ENCODE measurements around the gene FAM24B. TPM values are rescaled to one million over a fixed set of nuclear protein-coding genes. Genes with fewer than 3 reads are reported as not detected.

The FAM24B gene
- total and polyA plus RNA-seq, 7 experiments from 2014 or later: 5.0 to 13.5 (median 10.4) TPM

DNA sequence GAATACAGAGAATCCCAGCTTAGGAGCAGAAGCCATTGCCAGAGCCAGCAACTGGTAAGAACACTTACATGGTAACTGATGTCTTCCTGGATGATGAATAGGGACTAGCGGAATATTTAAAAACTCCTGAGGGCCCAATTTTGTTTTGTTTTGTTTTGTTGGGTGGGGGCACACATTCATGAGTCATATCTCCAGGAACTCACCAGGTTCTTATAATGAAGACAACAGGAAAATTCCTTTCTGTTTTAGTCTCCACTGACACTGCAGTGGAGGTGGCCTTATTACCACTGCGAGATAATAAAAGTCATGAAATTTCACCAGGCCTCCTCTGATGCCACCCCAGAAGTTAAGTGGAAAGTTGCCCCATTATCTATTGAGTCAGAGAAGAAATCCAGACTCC lies 27.1 kb downstream of the FAM24B start:
- no peak overlapping the region for H3K4me3 Mint-ChIP-seq
- no peaks in the 10 kb centered on the region for H3K9me3 ChIP-seq (ENCODE audit: control insufficient read depth in 2 of 3, low read length in 3 of 3)
- peaks cover 18 to 82% (median 71%) of the 10 kb centered on the region in 5 donors for H3K36me3 Mint-ChIP-seq
- H3K4me3 ChIP-seq (ENCODE audit: low read length): no peak overlapping the region
- ChIA-PET POLR2A (no interaction called here), CTCF (no interaction called here)
- no peaks in the 10 kb centered on the region for H3K4me1 ChIP-seq (ENCODE audit: control insufficient read depth in 2 of 2, insufficient read depth in 2 of 2, low read length in 2 of 2)
- H3K36me3 ChIP-seq (ENCODE audit: control insufficient read depth in 2 of 3, insufficient read depth in 3 of 3, low read length in 3 of 3): peaks cover 3 to 54% (median 6%) of the 10 kb centered on the region in 3 experiments
- H3K4me1 Mint-ChIP-seq: peaks cover 0 to 47% (median 11%) of the 10 kb centered on the region in 7 donors
- intact Hi-C loops (cut with micrococcal nuclease): no loop called here
- DNase-seq: no peak
- no peak overlapping the region for H3K27ac Mint-ChIP-seq
- ATAC-seq: no peak
- peaks cover 0 to 7% (median 0%) of the 10 kb centered on the region in 11 donors for H3K9me3 Mint-ChIP-seq
- no peaks in the 10 kb centered on the region for H3K27me3 ChIP-seq (ENCODE audit: control insufficient read depth in 2 of 2, insufficient read depth in 2 of 2, low read length in 2 of 2)
- no peaks in the 10 kb centered on the region for H3K27me3 Mint-ChIP-seq
- no peak overlapping the region for H3K27ac ChIP-seq (ENCODE audit: low read depth, low read length)

DNA sequence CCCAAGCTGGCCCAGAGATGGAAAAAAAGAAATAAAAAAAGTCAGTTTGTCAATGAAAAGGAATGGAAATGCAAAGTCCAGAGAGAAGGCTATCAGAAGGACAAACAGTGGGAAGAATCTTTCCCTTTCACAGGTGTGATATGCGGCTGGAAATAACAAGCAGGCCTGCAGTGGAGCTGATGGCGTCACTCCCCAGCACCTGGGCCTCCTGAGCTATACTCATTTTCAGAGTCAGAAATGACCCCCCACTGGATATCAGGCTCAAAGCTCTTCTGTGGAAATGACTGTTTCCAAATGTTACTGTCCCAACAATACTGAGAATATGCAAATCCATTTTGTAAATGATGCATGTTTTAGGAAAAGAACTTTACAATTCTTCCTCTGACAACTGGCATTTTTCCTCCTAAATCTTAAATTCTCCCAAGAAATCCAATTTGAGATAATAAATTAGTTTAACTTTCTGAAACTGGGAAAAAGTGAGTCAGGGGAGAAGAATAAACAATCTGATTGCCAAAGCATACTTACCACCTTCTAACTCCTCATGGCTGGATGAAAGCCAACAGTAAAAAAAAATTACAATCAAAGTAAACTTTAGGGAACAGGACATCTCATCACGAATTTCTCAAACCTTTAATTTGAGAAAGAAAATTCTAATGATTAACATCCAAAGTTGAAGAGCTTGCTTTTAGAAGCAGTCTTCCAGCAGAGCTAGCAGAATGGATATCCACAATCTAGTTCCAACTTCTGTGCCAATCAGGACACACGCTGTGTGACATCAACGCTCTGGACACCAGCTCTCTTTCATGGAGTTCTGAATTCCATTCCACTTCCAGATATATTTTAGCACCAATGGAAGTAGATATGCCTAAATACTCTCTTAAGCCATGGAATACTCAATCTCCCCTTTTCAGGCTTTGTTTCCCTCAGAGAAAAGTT lies 28.4 kb downstream of the FAM24B start:
- intact Hi-C loops (cut with micrococcal nuclease): no loop called here
- POLR2A ChIA-PET: no interaction called here
- Histone ChIP-seq H3K27ac (ENCODE audit: low read depth, low read length) (no peak overlapping the region), H3K36me3 (ENCODE audit: control insufficient read depth in 2 of 3, insufficient read depth in 3 of 3, low read length in 3 of 3) (peaks cover 3 to 61% (median 6%) of the 10 kb centered on the region in 3 experiments), H3K4me1 (ENCODE audit: control insufficient read depth in 2 of 2, insufficient read depth in 2 of 2, low read length in 2 of 2) (no peaks in the 10 kb centered on the region), H3K4me3 (ENCODE audit: low read length) (no peak overlapping the region), H3K27me3 (ENCODE audit: control insufficient read depth in 2 of 2, insufficient read depth in 2 of 2, low read length in 2 of 2) (no peaks in the 10 kb centered on the region), H3K9me3 (ENCODE audit: control insufficient read depth in 2 of 3, low read length in 3 of 3) (no peaks in the 10 kb centered on the region)
- peaks cover 0 to 49% (median 7%) of the 10 kb centered on the region in 7 donors for H3K4me1 Mint-ChIP-seq
- ATAC-seq (no peak), DNase-seq (no peak)
- CTCF ChIA-PET: no interaction called here
- no peak overlapping the region for H3K27ac Mint-ChIP-seq
- peaks cover 19 to 85% (median 70%) of the 10 kb centered on the region in 5 donors for H3K36me3 Mint-ChIP-seq
- H3K4me3 Mint-ChIP-seq: no peak overlapping the region
- H3K9me3 Mint-ChIP-seq: peaks cover 0 to 7% (median 0%) of the 10 kb centered on the region in 11 donors
- H3K27me3 Mint-ChIP-seq: no peaks in the 10 kb centered on the region

DNA sequence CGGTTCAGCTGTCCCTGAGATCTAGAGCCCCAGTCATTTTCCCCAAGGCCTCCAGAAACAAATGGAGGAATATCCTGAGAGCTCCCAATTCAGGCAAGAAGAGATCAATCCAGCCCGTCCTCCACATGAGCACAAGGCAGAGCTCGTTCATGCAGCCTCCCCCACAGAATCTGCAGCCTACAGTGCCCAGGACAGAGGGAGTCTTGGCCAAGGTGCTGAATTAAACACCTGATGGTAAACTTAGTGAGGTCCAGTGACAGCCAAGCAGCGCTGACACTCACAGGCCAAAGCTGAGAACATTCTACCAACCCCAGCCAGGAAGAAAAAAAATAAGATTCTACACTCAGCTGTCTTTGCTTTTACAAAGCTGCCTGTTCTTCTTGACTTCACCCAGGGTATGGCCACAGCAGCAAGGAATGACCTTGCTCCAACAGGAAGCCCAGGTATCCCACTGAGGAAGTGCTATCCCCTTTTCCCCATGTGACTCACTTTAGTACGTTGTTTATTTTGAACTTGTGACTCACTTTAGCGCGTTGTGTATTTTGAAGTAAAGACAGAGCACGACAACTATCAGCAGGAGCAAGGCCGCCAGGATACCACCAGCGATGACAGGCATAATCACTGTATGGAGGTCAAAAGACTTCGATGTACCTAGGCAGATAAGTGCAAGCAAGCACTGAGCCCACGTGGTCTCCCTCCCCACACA lies 29.3 kb downstream of the FAM24B start:
- Mint-ChIP-seq H3K27me3 (no peaks in the 10 kb centered on the region), H3K4me3 (no peak overlapping the region), H3K27ac (no peak overlapping the region), H3K36me3 (peaks cover 18 to 83% (median 72%) of the 10 kb centered on the region in 5 donors), H3K4me1 (peaks cover 0 to 40% (median 4%) of the 10 kb centered on the region in 7 donors), H3K9me3 (peaks cover 0 to 7% (median 0%) of the 10 kb centered on the region in 11 donors)
- intact Hi-C loops (cut with micrococcal nuclease): no loop called here
- no peaks in the 10 kb centered on the region for H3K27me3 ChIP-seq (ENCODE audit: control insufficient read depth in 2 of 2, insufficient read depth in 2 of 2, low read length in 2 of 2)
- H3K4me3 ChIP-seq (ENCODE audit: low read length): no peak overlapping the region
- no peaks in the 10 kb centered on the region for H3K9me3 ChIP-seq (ENCODE audit: control insufficient read depth in 2 of 3, low read length in 3 of 3)
- DNase-seq (no peak), ATAC-seq (no peak)
- peaks cover 2 to 56% (median 6%) of the 10 kb centered on the region in 3 experiments for H3K36me3 ChIP-seq (ENCODE audit: control insufficient read depth in 2 of 3, insufficient read depth in 3 of 3, low read length in 3 of 3)
- no peaks in the 10 kb centered on the region for H3K4me1 ChIP-seq (ENCODE audit: control insufficient read depth in 2 of 2, insufficient read depth in 2 of 2, low read length in 2 of 2)
- H3K27ac ChIP-seq (ENCODE audit: low read depth, low read length): no peak overlapping the region
- CTCF ChIA-PET: no interaction called here
- POLR2A ChIA-PET: no interaction called here

DNA sequence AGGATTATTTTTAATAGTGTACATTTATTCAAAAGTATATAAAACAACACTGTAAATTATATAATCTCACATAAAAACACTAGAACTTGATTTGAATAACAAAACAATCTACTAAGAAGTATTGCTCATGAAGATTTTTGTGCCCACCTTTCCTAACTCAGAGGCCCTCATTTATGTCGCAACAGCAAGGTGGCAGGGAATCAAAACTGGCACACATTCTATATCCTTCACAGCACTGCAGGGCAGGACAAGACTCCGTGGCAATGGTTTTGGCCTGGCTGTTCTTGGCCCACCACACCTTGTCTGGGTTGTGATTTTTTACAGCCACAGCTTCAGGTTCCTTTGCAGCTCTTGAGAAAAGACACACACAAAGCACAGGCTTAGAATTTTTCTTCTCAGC lies 30.3 kb downstream of the FAM24B start:
- Histone ChIP-seq H3K27me3 (ENCODE audit: control insufficient read depth in 2 of 2, insufficient read depth in 2 of 2, low read length in 2 of 2) (no peaks in the 10 kb centered on the region), H3K4me1 (ENCODE audit: control insufficient read depth in 2 of 2, insufficient read depth in 2 of 2, low read length in 2 of 2) (no peaks in the 10 kb centered on the region), H3K4me3 (ENCODE audit: low read length) (no peak overlapping the region), H3K9me3 (ENCODE audit: control insufficient read depth in 2 of 3, low read length in 3 of 3) (no peaks in the 10 kb centered on the region), H3K27ac (ENCODE audit: low read depth, low read length) (no peak overlapping the region), H3K36me3 (ENCODE audit: control insufficient read depth in 2 of 3, insufficient read depth in 3 of 3, low read length in 3 of 3) (peaks cover 0 to 49% (median 6%) of the 10 kb centered on the region in 3 experiments)
- no peak for DNase-seq
- intact Hi-C loops (cut with micrococcal nuclease): no loop called here
- Mint-ChIP-seq H3K4me3 (no peak overlapping the region), H3K9me3 (peaks cover 0 to 10% (median 4%) of the 10 kb centered on the region in 11 donors), H3K27me3 (no peaks in the 10 kb centered on the region), H3K27ac (no peak overlapping the region), H3K4me1 (peaks cover 0 to 31% (median 0%) of the 10 kb centered on the region in 7 donors), H3K36me3 (peaks cover 18 to 79% (median 70%) of the 10 kb centered on the region in 5 donors)
- POLR2A ChIA-PET: no interaction called here
- no peak for ATAC-seq
- CTCF ChIA-PET: no interaction called here

DNA sequence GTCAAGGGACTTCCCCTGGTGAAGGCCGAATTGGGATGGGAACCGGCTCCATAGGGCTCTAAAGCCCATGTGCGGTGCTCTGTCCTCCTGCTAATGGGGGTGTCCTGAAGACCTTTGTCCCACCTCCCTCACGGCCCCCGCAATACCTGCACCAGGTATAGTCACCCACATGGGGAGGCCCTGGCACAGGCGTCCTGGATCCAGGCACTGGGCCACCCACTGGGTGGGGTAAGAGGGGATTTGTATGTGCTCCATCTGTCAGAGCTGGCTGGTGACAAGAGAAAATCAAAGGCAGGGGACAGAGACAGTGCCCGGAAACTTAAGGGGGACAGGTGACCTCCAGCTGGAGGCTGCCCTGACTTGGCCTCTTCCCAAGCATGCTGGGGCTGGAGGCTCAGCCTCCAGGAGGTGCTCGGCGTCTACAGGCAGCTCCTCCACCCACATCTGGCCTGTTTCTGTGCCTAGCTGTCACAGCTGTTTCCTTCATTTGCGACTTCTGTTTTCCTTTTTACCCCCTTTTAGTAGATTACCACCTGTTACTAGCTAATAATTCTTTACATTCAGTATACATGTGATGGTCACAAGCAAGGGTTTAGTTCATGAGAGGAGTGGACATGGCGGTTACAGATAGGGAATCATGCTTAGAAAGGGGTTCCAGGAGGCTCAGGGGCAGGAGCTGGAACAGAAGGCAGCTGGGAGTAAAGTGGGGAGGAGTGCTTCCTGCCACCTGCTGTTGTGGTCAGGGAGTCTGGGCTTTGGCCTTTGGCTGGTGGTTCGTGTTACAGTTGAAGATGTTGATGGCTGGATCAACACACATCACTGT lies 31.4 kb downstream of the FAM24B start:
- no peak for ATAC-seq
- no peak overlapping the region for H3K4me3 ChIP-seq (ENCODE audit: low read length)
- POLR2A ChIA-PET: no interaction called here
- intact Hi-C loops (cut with micrococcal nuclease): no loop called here
- H3K9me3 Mint-ChIP-seq: peaks cover 0 to 6% (median 3%) of the 10 kb centered on the region in 11 donors
- peaks cover 0 to 20% (median 0%) of the 10 kb centered on the region in 7 donors for H3K4me1 Mint-ChIP-seq
- no peaks in the 10 kb centered on the region for H3K9me3 ChIP-seq (ENCODE audit: control insufficient read depth in 2 of 3, low read length in 3 of 3)
- H3K36me3 ChIP-seq (ENCODE audit: control insufficient read depth in 2 of 3, insufficient read depth in 3 of 3, low read length in 3 of 3): peaks cover 0 to 40% (median 6%) of the 10 kb centered on the region in 3 experiments
- H3K27ac Mint-ChIP-seq: peak overlapping the region in 3 of 9 donors; percentile 7 to 41 (median 9)
- CTCF ChIA-PET: no interaction called here
- H3K27me3 ChIP-seq (ENCODE audit: control insufficient read depth in 2 of 2, insufficient read depth in 2 of 2, low read length in 2 of 2): no peaks in the 10 kb centered on the region
- H3K36me3 Mint-ChIP-seq: peaks cover 18 to 71% (median 64%) of the 10 kb centered on the region in 5 donors
- H3K27ac ChIP-seq (ENCODE audit: low read depth, low read length): no peak overlapping the region
- no peak overlapping the region for H3K4me3 Mint-ChIP-seq
- DNase-seq: no peak
- H3K4me1 ChIP-seq (ENCODE audit: control insufficient read depth in 2 of 2, insufficient read depth in 2 of 2, low read length in 2 of 2): no peaks in the 10 kb centered on the region
- no peaks in the 10 kb centered on the region for H3K27me3 Mint-ChIP-seq

DNA sequence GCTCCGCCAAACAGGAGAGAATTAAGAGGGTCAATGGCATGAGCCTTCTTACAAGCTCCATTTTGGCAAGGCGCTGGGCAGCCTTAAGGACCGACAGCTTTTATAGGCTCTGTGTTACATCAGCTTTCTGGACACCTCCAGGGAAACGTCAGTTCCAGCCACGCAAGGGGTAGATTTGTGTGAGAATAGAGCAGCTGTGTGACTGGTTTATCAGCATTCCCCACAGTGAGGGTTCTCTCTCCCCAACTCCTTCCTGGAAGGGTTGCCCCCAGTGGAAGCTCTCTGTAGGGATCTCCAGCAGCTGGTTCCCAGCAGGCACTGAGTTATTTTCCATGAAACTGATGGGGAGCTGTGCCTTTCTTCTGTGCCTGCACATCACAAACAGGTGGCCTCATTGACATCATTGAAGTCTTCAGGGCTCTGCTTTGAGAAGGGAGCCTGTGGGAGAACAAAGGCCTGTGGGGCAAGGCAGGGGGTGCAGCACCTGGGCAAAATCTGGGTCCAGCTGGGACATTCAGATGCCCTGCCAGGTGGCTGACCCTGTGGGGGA lies 33.5 kb downstream of the FAM24B start, which contains the start of gene CUZD1:
TSS of gene CUZD1 (minus strand) at position 75 of the 550 bp plus-strand sequence. CDS start at position 61, 14 bp downstream.
- peaks cover 0 to 33% (median 6%) of the 10 kb centered on the region in 3 experiments for H3K36me3 ChIP-seq (ENCODE audit: control insufficient read depth in 2 of 3, insufficient read depth in 3 of 3, low read length in 3 of 3)
- DNase-seq: no peak
- no peaks in the 10 kb centered on the region for H3K4me1 ChIP-seq (ENCODE audit: control insufficient read depth in 2 of 2, insufficient read depth in 2 of 2, low read length in 2 of 2)
- H3K9me3 Mint-ChIP-seq: peaks cover 3 to 10% (median 5%) of the 10 kb centered on the region in 11 donors
- H3K27ac ChIP-seq (ENCODE audit: low read depth, low read length): no peak within 1 kb of the TSS
- no peaks in the 10 kb centered on the region for H3K27me3 Mint-ChIP-seq
- H3K4me3 Mint-ChIP-seq: no peak within 1 kb of the TSS
- peaks cover 0 to 19% (median 0%) of the 10 kb centered on the region in 7 donors for H3K4me1 Mint-ChIP-seq
- H3K27ac Mint-ChIP-seq: peak within 1 kb of the TSS in 2 of 9 donors; percentile 13 to 39
- H3K9me3 ChIP-seq (ENCODE audit: control insufficient read depth in 2 of 3, low read length in 3 of 3): no peaks in the 10 kb centered on the region
- peaks cover 18 to 70% (median 54%) of the 10 kb centered on the region in 5 donors for H3K36me3 Mint-ChIP-seq
- POLR2A ChIA-PET: no interaction called here
- CTCF ChIA-PET: interaction anchor here (0.5 kb wide), 1 partner anchor 1521 kb away, joined by 3 read pairs; no protein-coding TSS in a partner anchor
- intact Hi-C loops (cut with micrococcal nuclease): no loop called here
- no peak for ATAC-seq
- H3K4me3 ChIP-seq (ENCODE audit: low read length): no peak within 1 kb of the TSS
- H3K27me3 ChIP-seq (ENCODE audit: control insufficient read depth in 2 of 2, insufficient read depth in 2 of 2, low read length in 2 of 2): no peaks in the 10 kb centered on the region
